ENCODE data around the gene FAM20C. TPM values are rescaled to one million over a fixed set of nuclear protein-coding genes. Genes with fewer than 3 reads are reported as not detected.

FAM20C gene
- total and polyA plus RNA-seq, 7 donors: 3.0 to 51.3 (median 21.0) TPM

- no peaks in the 10 kb centered on the region for H3K9me3 ChIP-seq
- TF ChIP-seq CTCF (IDR thresholded peaks at IDR 0.05): no peak
- TF ChIP-seq POLR2A (IDR thresholded peaks at IDR 0.05): no peak
- no peak for TF ChIP-seq POLR2AphosphoS5 (IDR thresholded peaks at IDR 0.05)
- no peak for TF ChIP-seq EP300 (IDR thresholded peaks at IDR 0.05)
- peaks cover 0 to 54% (median 29%) of the 10 kb centered on the region in 4 donors for H3K4me1 ChIP-seq
- no peak for DNase-seq
- WGBS, 2 donors: 76 to 81% methylated on average over 15 of the region's 15 CpGs
- intact Hi-C loops (cut with DNase I): no loop called here
- no peaks in the 10 kb centered on the region for H3K27me3 ChIP-seq
- H3K36me3 ChIP-seq: peaks cover 0 to 19% (median 3%) of the 10 kb centered on the region in 4 donors
- peak overlapping the region in 3 of 4 donors; percentile 34 to 47 (median 46) for H3K27ac ChIP-seq
- no peak overlapping the region for H3K4me3 ChIP-seq
Measured at GRCh38 chr7:221978-222715, 29.8 kb downstream of the FAM20C start.

- peak overlapping the region in 2 of 4 donors; percentile 46 to 47 for H3K27ac ChIP-seq
- no peak for TF ChIP-seq POLR2AphosphoS5 (IDR thresholded peaks at IDR 0.05)
- TF ChIP-seq EP300 (IDR thresholded peaks at IDR 0.05): no peak
- no peak for TF ChIP-seq CTCF (IDR thresholded peaks at IDR 0.05)
- TF ChIP-seq POLR2A (IDR thresholded peaks at IDR 0.05): no peak
- H3K27me3 ChIP-seq: no peaks in the 10 kb centered on the region
- no peak for DNase-seq
- H3K9me3 ChIP-seq: no peaks in the 10 kb centered on the region
- no peak overlapping the region for H3K4me3 ChIP-seq
- H3K4me1 ChIP-seq: peaks cover 0 to 54% (median 28%) of the 10 kb centered on the region in 4 donors
- intact Hi-C loops (cut with DNase I): no loop called here
- peaks cover 0 to 15% (median 3%) of the 10 kb centered on the region in 4 donors for H3K36me3 ChIP-seq
- 83 to 85% methylated on average over 10 of the region's 10 CpGs for WGBS, 2 donors
Measured at GRCh38 chr7:222716-223041, 30.3 kb downstream of the FAM20C start.

- Histone ChIP-seq H3K4me1 (peaks cover 0 to 54% (median 32%) of the 10 kb centered on the region in 4 donors), H3K9me3 (no peaks in the 10 kb centered on the region)
- 86 to 89% methylated on average over 34 of the region's 34 CpGs for WGBS, 2 donors
Measured at GRCh38 chr7:223118-223800, 30.9 kb downstream of the FAM20C start.

GRCh38 chr7:223861-224260, 31.5 kb downstream of the FAM20C start:
- WGBS, 2 donors: 87 to 88% methylated on average over 29 of the region's 29 CpGs
- H3K9me3 ChIP-seq: no peaks in the 10 kb centered on the region
- TF ChIP-seq CTCF (IDR thresholded peaks at IDR 0.05) (no peak), EP300 (IDR thresholded peaks at IDR 0.05) (no peak), POLR2AphosphoS5 (IDR thresholded peaks at IDR 0.05) (no peak), POLR2A (IDR thresholded peaks at IDR 0.05) (no peak)

More at GRCh38 chr7:223118-223800, 30.9 kb downstream of the FAM20C start:
- Histone ChIP-seq H3K4me3 (no peak overlapping the region), H3K27me3 (no peaks in the 10 kb centered on the region), H3K36me3 (peaks cover 0 to 10% (median 3%) of the 10 kb centered on the region in 4 donors), H3K27ac (no peak overlapping the region)
- intact Hi-C loops (cut with DNase I): no loop called here
- TF ChIP-seq POLR2A (IDR thresholded peaks at IDR 0.05) (no peak), CTCF (IDR thresholded peaks at IDR 0.05) (no peak), EP300 (IDR thresholded peaks at IDR 0.05) (no peak), POLR2AphosphoS5 (IDR thresholded peaks at IDR 0.05) (no peak)
- no peak for DNase-seq

More at GRCh38 chr7:223861-224260, 31.5 kb downstream of the FAM20C start:
- intact Hi-C loops (cut with DNase I): no loop called here
- Histone ChIP-seq H3K4me1 (peaks cover 0 to 54% (median 35%) of the 10 kb centered on the region in 4 donors), H3K27ac (no peak overlapping the region), H3K27me3 (no peaks in the 10 kb centered on the region), H3K36me3 (peaks cover 0 to 7% (median 3%) of the 10 kb centered on the region in 4 donors), H3K4me3 (no peak overlapping the region)
- DNase-seq: no peak
